IPS-NIHi7 (cell line): Measurements from ENCODE around the gene USP5.

Source experiments
- DNase-seq: peaks from one replicate; pipeline ENCODE4 v3.0.0; 2012; ENCODE audit warnings: mixed read lengths; ENCODE audit errors: extremely low spot score

The USP5 gene

GRCh38 chr12:6914246-6914946 lies 62.4 kb downstream of the USP5 start, which contains the start of gene ENO2:
ENO2 (plus strand) TSS chr12:6914580; CDS start chr12:6915833, 1,253 bp downstream.
- peak; percentile 63 for DNase-seq

- DNase-seq, result peak; percentile 71
These were observed 63.2 kb downstream of the USP5 start for GRCh38 chr12:6914947-6915788.

- DNase-seq, result no peak
These were observed 63.9 kb downstream of the USP5 start for GRCh38 chr12:6915789-6916285.
